Stomach (tissue), 19 donors: ENCODE measurements around the gene TGFBR3L. TPM values are rescaled to one million over a fixed set of nuclear protein-coding genes. Genes with fewer than 3 reads are reported as not detected.

Experiments
- DNase-seq, 2 donors: peaks; one replicate each; pipeline versions ENCODE4 v3.0.0 to v3.0.0-alpha.2; 2013 to 2019
- H3K27ac ChIP-seq, 5 donors: fragments of 200-600 bp in 4 of 5; sonication (generic) in 4 of 5; one replicate each; pipeline ENCODE4 v1.5.1; 2013 to 2019; ENCODE audit warnings: mild to moderate bottlenecking in 1 of 5, moderate library complexity in 1 of 5
- H3K27me3 ChIP-seq, 3 donors: fragments of 200-600 bp; sonication (generic); one replicate each; pipeline ENCODE4 v1.5.1; 2017 to 2019; ENCODE audit warnings: mixed run types in 1 of 3
- H3K36me3 ChIP-seq, 4 donors: fragments of 200-600 bp; sonication (generic); 1 replicate in 3 of 4; 2 replicates in 1 of 4; pipeline ENCODE4 v1.5.1; 2016 to 2019
- H3K4me1 ChIP-seq, 4 donors: fragments of 200-600 bp; sonication (generic); one replicate each; pipeline ENCODE4 v1.5.1; 2016 to 2019
- H3K4me3 ChIP-seq, 4 donors: fragments of 200-600 bp; sonication (generic) in 3 of 4; one replicate each; pipeline ENCODE4 v1.5.1; 2016 to 2019; ENCODE audit warnings: mild to moderate bottlenecking in 1 of 4
- H3K9me3 ChIP-seq, 4 donors: fragments of 200-600 bp; sonication (generic); one replicate each; pipeline ENCODE4 v1.5.1; 2016 to 2019
- EP300 ChIP-seq: sonication (generic); formaldehyde crosslinking; IDR thresholded peaks from one replicate; pipeline ENCODE4 v1.6.1; 2017; ENCODE audit warnings: antibody characterized with exemption
- POLR2A ChIP-seq, 4 donors: fragments of 450-650 bp; IDR thresholded peaks; one replicate each; pipeline ENCODE4 v1.6.1; 2016; ENCODE audit warnings: antibody characterized with exemption in 4 of 4, control low read depth in 2 of 4, mild to moderate bottlenecking in 1 of 4, moderate library complexity in 1 of 4
- POLR2AphosphoS5 ChIP-seq, 3 donors: sonication (generic); formaldehyde crosslinking; IDR thresholded peaks; one replicate each; pipeline ENCODE4 v1.6.1; 2016; ENCODE audit warnings: antibody characterized with exemption in 3 of 3
- WGBS, 5 donors: extraction: QIAGEN DNeasy Blood & Tissue Kit in 3 of 5; methylation state at CpG; one replicate each; pipeline versions ENCODE4 v1.1.5 to v1.1.7; 2013 to 2018; 5-methylcytosine and 5-hydroxymethylcytosine counted together
- intact Hi-C: fragments of 100-400 bp; cut with DNase I; formaldehyde crosslinking; loops from one replicate; pipeline ENCODE4 v1.15.1; 2023; ENCODE audit warnings: low total_unique reads
- long read RNA-seq, 10 donors: transcript quantifications; one replicate each; lab custom pipeline, GENCODE V29; 2026
- polyA plus RNA-seq, 3 donors: library from polyadenylated mRNA; stranded (reverse); fragments of 200-250 nt; gene quantifications; one replicate each; pipeline ENCODE4 v1.2.3, GENCODE V29; 2013
- total RNA-seq, 5 donors: library from RNA; depleted of rRNA; stranded (reverse); fragments of >200 nt; gene quantifications; one replicate each; pipeline versions ENCODE4 v1.1.0 to v1.2.3, GENCODE V29; 2014 to 2016
- TF ChIP-seq, protein P1 (sequence below), 7 experiments: fragments of 450-650 bp in 4 of 7; fragments of 200-600 bp in 3 of 7; sonication (generic) in 3 of 7; IDR thresholded peaks; one replicate each; pipeline ENCODE4 v1.5.1; 2016 to 2019; ENCODE audit warnings: antibody characterized with exemption in 7 of 7, control low read depth in 2 of 7, mild to moderate bottlenecking in 1 of 7
- donor health status: healthy with polysubstance abuse.
- donor health status: Bipolar disorder and iron deficiency.
- donor health status: healthy.

The TGFBR3L gene
- not detected for total RNA-seq
- 1 to 10 TPM in 1 of 3 donors, not detected in 2; 1.5 TPM for polyA plus RNA-seq
- long read RNA-seq, donor 1 = 0 reads
- long read RNA-seq, donor 2 = 0 reads
- long read RNA-seq, donor 3 = 0 reads
- long read RNA-seq, donor 4 = 0 reads
- long read RNA-seq, donor 5 = 0 reads
- long read RNA-seq, donor 6 = 0 reads
- long read RNA-seq, donor 7 = 0 reads
- long read RNA-seq, donor 8, partial matches to known transcripts = 0 of 1 reads
- long read RNA-seq, donor 8, other reads (novel, unspliced or antisense) = 0 of 1 reads
- long read RNA-seq, donor 9 = 0 reads
- long read RNA-seq, donor 10 = 0 reads

DNA sequence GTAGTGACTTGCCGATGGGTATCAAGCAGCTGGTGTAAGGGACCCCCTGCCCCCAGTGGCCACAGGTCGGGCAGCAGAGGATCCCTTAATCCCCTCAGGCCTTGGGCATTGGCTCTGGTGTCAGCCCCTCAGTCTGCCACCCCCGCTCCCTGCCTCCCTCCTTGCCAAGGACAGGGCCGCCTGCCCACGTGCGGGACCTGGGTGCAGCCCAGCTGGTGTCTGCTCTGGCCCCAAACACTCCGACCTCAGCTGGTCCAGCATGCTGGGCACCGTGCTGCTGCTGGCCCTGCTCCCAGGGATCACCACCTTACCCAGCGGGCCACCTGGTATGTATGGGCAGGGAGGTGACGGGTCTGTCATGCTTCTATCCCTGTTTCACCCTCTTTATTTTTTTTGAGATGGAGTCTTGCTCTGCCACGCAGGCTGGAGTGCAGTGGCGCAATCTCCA is at the start of gene TGFBR3L:
TGFBR3L (plus strand) TSS at position 233 of the 448 bp plus-strand sequence.
- WGBS, 5 donors = 37 to 57% (median 46%) methylated on average over 7 to 12 of the region's 12 CpGs
- DNase-seq = no peak
- Histone ChIP-seq H3K36me3 (peaks cover 35 to 43% (median 41%) of the 10 kb centered on the region in 4 donors), H3K27ac (no peak within 1 kb of the TSS), H3K27me3 (peaks cover 12 to 81% (median 52%) of the 10 kb centered on the region in 3 donors), H3K4me1 (peaks cover 28 to 51% (median 36%) of the 10 kb centered on the region in 4 donors), H3K4me3 (no peak within 1 kb of the TSS), H3K9me3 (no peaks in the 10 kb centered on the region)
- TF ChIP-seq, protein P1, sequence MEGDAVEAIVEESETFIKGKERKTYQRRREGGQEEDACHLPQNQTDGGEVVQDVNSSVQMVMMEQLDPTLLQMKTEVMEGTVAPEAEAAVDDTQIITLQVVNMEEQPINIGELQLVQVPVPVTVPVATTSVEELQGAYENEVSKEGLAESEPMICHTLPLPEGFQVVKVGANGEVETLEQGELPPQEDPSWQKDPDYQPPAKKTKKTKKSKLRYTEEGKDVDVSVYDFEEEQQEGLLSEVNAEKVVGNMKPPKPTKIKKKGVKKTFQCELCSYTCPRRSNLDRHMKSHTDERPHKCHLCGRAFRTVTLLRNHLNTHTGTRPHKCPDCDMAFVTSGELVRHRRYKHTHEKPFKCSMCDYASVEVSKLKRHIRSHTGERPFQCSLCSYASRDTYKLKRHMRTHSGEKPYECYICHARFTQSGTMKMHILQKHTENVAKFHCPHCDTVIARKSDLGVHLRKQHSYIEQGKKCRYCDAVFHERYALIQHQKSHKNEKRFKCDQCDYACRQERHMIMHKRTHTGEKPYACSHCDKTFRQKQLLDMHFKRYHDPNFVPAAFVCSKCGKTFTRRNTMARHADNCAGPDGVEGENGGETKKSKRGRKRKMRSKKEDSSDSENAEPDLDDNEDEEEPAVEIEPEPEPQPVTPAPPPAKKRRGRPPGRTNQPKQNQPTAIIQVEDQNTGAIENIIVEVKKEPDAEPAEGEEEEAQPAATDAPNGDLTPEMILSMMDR (IDR thresholded peaks at IDR 0.05) = no peak
- TF ChIP-seq POLR2AphosphoS5 (IDR thresholded peaks at IDR 0.05) (no peak), EP300 (no peak), POLR2A (IDR thresholded peaks at IDR 0.05) (no peak)
- intact Hi-C loops = no loop called here

DNA sequence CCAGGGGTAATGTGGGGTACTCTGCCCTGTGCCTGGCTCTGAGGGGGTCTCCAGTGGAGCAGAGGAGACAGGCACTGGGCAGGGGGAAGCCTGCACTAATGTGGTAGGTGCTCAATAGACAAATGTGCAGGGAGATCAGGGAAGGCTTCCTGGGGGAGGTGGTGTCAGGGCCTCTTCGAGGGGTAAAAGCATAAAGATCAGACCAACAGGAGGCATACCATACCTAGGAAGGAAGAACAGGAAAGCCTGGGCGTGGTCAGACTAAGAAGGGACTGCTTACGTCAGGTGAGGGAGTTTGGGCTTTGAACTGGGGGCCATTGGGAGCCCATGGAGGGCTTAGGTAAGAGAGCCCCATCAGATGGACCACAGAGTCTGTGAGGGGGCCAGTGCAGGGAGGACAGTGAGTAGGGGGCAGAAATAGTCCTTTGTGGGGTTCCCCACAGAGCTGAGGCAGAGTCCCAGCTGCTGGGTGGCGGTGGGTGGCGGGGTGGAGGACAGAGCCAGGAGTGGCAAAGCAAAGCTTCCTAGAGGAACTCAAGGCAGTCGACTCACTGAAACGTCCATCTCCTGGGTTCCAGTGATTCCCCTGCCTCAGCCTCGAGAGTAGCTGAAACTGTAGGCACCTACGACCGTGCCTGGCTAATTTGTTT is 49.2 kb upstream of the TGFBR3L start:
- Histone ChIP-seq H3K27ac (no peak overlapping the region), H3K4me3 (no peak overlapping the region), H3K9me3 (no peaks in the 10 kb centered on the region), H3K36me3 (peaks cover 0 to 22% (median 9%) of the 10 kb centered on the region in 4 donors), H3K4me1 (peaks cover 35 to 44% (median 44%) of the 10 kb centered on the region in 4 donors), H3K27me3 (peaks cover 0 to 93% (median 54%) of the 10 kb centered on the region in 3 donors)
- intact Hi-C loops = no loop called here
- TF ChIP-seq POLR2AphosphoS5 (IDR thresholded peaks at IDR 0.05) (no peak), EP300 (no peak), POLR2A (IDR thresholded peaks at IDR 0.05) (no peak)
- TF ChIP-seq, protein P1 (IDR thresholded peaks at IDR 0.05) = no peak
- WGBS, 5 donors = 41 to 45% (median 42%) methylated on average over 8 to 10 of the region's 10 CpGs
- DNase-seq = no peak

DNA sequence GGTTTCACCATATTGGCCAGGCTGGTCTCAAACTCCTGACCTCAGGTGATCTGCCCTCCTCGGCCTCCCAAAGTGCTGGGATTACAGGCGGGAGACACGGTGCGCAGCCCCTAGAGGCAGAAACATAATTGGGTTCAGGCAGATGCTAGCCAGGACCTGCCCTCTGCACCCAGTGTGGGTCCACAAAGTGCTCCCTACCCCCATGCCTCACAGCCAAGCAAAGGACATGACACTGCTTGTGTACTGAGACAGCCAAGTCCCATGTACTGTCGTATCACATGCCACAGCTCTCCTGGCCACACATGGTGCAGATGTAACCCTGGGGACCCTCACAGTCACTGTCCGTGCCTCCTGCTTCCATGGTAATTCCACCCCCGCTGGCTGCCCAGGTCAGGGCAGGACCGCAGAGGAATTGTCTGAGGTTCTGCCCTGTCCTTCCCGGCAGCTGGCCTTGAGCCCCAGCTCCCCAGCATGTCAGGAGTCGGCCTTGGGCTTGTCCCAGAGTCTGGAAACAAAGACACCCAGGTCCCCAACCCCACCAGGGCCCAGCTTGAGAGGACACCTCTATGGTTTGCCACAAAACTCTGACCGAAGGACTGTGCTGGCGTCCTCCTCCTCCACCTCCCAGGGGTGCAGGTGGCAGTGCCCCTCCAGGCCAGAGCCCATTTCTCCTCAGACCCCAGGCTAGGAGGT is 48.1 kb upstream of the TGFBR3L start:
- peaks cover 0 to 82% (median 46%) of the 10 kb centered on the region in 3 donors for H3K27me3 ChIP-seq
- 61 to 84% (median 69%) methylated on average over 7 to 12 of the region's 12 CpGs for WGBS, 5 donors
- H3K36me3 ChIP-seq = peaks cover 0 to 13% (median 7%) of the 10 kb centered on the region in 4 donors
- no peak for DNase-seq
- no peak overlapping the region for H3K4me3 ChIP-seq
- intact Hi-C loops = no loop called here
- peaks cover 39 to 53% (median 52%) of the 10 kb centered on the region in 4 donors for H3K4me1 ChIP-seq
- no peak overlapping the region for H3K27ac ChIP-seq
- no peaks in the 10 kb centered on the region for H3K9me3 ChIP-seq
- TF ChIP-seq POLR2AphosphoS5 (IDR thresholded peaks at IDR 0.05) = no peak
- no peak for TF ChIP-seq POLR2A (IDR thresholded peaks at IDR 0.05)
- no peak for TF ChIP-seq EP300
- TF ChIP-seq, protein P1 (IDR thresholded peaks at IDR 0.05) = no peak
